Measurements from ENCODE around the gene NACC1. TPM values are rescaled to one million over a fixed set of nuclear protein-coding genes. Genes with fewer than 3 reads are reported as not detected.
A peak's percentile ranks its signal among the peaks of the same experiment; 100 is the strongest.

NACC1 gene
- total and polyA plus RNA-seq, 3 experiments from 2014 or later: 3.9 to 111 (median 89.9) TPM

DNA sequence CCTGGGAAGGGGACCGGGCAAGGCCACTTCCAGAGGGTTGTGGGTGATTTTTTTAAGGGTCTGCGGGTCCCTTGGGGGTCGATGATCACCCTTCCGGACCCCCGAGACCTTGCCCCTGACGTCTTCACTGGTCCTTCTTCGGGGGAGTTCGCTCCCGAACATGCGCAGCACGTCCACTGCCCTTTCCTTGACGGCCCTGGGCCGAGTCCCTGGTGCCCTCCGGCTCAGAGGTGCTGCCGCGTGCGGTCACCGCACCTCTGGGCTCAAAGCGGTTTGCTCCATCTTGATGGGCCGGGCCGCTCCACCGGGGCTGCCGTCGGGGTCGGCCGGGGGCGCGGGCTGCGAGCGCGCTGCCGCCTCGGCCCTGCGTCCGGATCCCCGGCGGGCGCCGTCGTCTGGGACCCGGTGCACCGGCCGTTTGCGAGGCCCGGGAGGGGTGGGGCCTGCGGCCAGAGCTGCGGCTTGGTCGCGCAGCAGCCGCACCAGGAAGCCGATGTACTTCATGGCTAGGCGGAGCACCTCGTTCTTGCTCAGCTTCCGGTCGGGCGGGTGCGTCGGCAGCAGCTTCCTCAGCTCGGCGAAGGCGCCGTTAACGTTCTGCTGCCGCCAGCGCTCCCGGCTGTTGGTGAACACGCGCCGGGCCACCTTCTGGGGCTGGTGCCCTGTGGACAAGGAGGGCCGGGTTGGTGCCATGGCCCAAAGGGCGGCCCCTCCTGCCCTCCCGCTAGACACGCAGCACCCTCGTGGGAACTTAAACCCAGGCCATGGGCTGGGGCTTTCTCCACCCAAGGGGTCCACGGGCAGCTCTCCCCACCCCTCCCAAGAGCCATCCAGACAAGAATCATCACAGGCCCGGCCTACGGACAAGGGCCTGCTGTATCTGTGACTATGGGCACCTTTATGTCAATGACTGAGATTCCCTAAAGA, 18.7 kb upstream of the NACC1 start:
- Mint-ChIP-seq H3K27ac (peak overlapping the region; percentile 86 to 100 (median 96)), H3K36me3 (peaks cover 0 to 3% (median 0%) of the 10 kb centered on the region in 3 donors), H3K27me3 (peaks cover 23 to 28% of the 10 kb centered on the region in 2 donors), H3K4me3 (peak overlapping the region; percentile 66 to 85 (median 81)), H3K4me1 (peaks cover 46 to 78% (median 51%) of the 10 kb centered on the region in 3 donors), H3K9me3 (peaks cover 0 to 4% (median 0%) of the 10 kb centered on the region in 5 donors)
- H3K4me3 ChIP-seq (ENCODE audit: low read length): peak overlapping the region; percentile 60
- CTCF ChIA-PET: interaction anchor here (0.9 to 2.1 kb wide), 5 partner anchors 8 to 134 kb away, joined by 3 to 10 read pairs (median 7); no protein-coding TSS in a partner anchor
- H3K27me3 ChIP-seq (ENCODE audit: insufficient read depth, low read length, poor library complexity, severe bottlenecking): peaks cover 17% of the 10 kb centered on the region
- H3K36me3 ChIP-seq (ENCODE audit: insufficient read depth, low read length): no peaks in the 10 kb centered on the region
- H3K4me1 ChIP-seq (ENCODE audit: insufficient read depth, low read length): peaks cover 81% of the 10 kb centered on the region
- peak; percentile 73 to 88 (median 80) for DNase-seq
- peak overlapping the region; percentile 82 for H3K27ac ChIP-seq (ENCODE audit: low read depth, low read length)
- H3K9me3 ChIP-seq (ENCODE audit: low read length): no peaks in the 10 kb centered on the region
- POLR2A ChIA-PET: interaction anchor here (1.0 to 1.7 kb wide), 10 partner anchors 18 to 307 kb away, joined by 3 to 10 read pairs (median 4); partner anchors contain the start of genes IER2, NACC1, STX10 and TRMT1

DNA sequence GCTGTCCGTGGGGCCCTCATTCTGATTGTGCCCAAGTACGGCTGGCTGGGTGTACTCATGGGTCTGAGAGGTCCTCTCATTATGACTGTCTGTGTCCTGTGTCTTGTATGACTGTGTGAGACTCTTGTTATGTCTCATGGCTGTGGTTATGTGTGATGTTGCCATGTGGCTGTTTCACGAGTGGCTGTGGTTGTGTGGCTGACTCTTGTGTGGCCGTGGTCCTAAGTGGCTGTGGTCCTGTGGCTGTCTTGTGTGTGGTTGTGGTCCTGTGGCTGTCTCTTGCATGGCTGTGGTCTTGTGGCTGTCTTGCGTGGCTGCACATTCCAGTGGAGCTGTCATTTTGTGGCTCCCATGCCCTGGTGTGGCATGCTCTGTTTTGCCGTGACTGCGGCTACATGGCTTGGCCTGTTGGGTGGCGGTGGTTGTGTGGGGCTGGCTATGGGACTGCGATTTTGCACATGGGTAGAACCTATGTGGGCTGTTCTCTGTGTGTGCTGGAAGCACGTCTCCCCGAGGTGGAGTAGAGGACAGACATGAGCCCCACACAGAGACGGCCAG, 18.0 kb upstream of the NACC1 start:
- H3K36me3 Mint-ChIP-seq: peaks cover 0 to 6% (median 0%) of the 10 kb centered on the region in 3 donors
- peaks cover 0 to 4% (median 0%) of the 10 kb centered on the region in 5 donors for H3K9me3 Mint-ChIP-seq
- H3K27me3 ChIP-seq (ENCODE audit: insufficient read depth, low read length, poor library complexity, severe bottlenecking): peaks cover 17% of the 10 kb centered on the region
- H3K4me3 Mint-ChIP-seq: peak overlapping the region; percentile 64 to 82 (median 75)
- H3K4me3 ChIP-seq (ENCODE audit: low read length): peak overlapping the region; percentile 55
- ChIA-PET POLR2A (interaction anchor here (1.0 to 1.7 kb wide), 10 partner anchors 17 to 308 kb away, joined by 3 to 10 read pairs (median 4); partner anchors contain the start of genes IER2, NACC1, STX10 and TRMT1), CTCF (interaction anchor here (1.1 to 2.2 kb wide), 6 partner anchors 9 to 215 kb away, joined by 3 to 10 read pairs (median 6); partner anchors contain the start of gene NACC1)
- peak; percentile 43 to 86 (median 60) for DNase-seq
- peaks cover 46 to 82% (median 51%) of the 10 kb centered on the region in 3 donors for H3K4me1 Mint-ChIP-seq
- peak overlapping the region; percentile 86 to 100 (median 96) for H3K27ac Mint-ChIP-seq
- H3K9me3 ChIP-seq (ENCODE audit: low read length): no peaks in the 10 kb centered on the region
- no peaks in the 10 kb centered on the region for H3K36me3 ChIP-seq (ENCODE audit: insufficient read depth, low read length)
- peak overlapping the region; percentile 82 for H3K27ac ChIP-seq (ENCODE audit: low read depth, low read length)
- peaks cover 20 to 24% of the 10 kb centered on the region in 2 donors for H3K27me3 Mint-ChIP-seq
- peaks cover 82% of the 10 kb centered on the region for H3K4me1 ChIP-seq (ENCODE audit: insufficient read depth, low read length)

DNA sequence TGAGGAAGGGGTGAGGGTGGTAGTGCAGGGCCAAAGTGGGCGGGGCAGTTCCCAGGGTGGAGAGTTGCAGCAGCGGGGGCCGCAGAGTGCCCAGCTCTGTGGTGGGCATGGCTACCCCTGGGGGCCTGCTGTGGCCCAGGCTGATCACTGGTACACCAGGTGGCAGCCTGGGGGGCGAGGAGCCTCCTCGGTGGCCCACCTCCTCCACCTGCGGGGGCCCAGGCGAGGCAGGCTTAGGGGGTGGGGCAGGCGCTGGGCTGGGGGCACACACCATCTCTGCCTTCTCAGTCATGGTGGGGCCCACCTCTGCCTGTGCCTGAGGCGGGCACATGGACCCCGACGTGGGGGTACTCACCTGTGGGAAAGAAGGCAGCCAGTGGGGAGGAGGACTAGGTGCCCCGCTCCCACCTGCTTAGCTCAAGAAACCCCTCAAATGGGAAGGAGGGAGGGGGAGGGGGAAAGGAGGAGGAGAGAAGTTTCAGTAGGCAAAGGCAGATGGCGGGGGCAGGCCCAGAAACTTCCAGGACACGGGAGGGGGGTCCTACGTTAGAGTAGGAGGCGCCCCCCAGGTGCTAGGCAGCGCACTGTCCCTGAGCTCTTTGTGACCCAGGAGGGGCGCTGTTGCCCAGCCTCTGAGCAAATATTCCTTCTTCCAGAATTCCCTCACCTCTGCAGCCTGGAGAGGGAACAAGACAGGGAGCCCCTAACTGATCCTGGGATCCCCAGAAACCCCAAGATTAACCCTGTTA, 17.0 kb upstream of the NACC1 start:
- Mint-ChIP-seq H3K4me3 (peak overlapping the region; percentile 57 to 88 (median 78)), H3K4me1 (peaks cover 43 to 80% (median 48%) of the 10 kb centered on the region in 3 donors), H3K36me3 (peaks cover 0 to 6% (median 0%) of the 10 kb centered on the region in 3 donors), H3K9me3 (peaks cover 0 to 4% (median 0%) of the 10 kb centered on the region in 5 donors), H3K27ac (peak overlapping the region in 6 of 8 donors; percentile 37 to 96 (median 73)), H3K27me3 (peaks cover 19 to 20% of the 10 kb centered on the region in 2 donors)
- Histone ChIP-seq H3K27ac (ENCODE audit: low read depth, low read length) (peak overlapping the region; percentile 88), H3K27me3 (ENCODE audit: insufficient read depth, low read length, poor library complexity, severe bottlenecking) (peaks cover 14% of the 10 kb centered on the region), H3K36me3 (ENCODE audit: insufficient read depth, low read length) (no peaks in the 10 kb centered on the region), H3K4me3 (ENCODE audit: low read length) (peak overlapping the region; percentile 70), H3K9me3 (ENCODE audit: low read length) (no peaks in the 10 kb centered on the region), H3K4me1 (ENCODE audit: insufficient read depth, low read length) (peaks cover 75% of the 10 kb centered on the region)
- CTCF ChIA-PET: interaction anchor here (1.1 to 2.2 kb wide), 5 partner anchors 12 to 216 kb away, joined by 3 to 10 read pairs (median 5); partner anchors contain the start of gene NACC1
- POLR2A ChIA-PET: interaction anchor here (1.0 to 1.7 kb wide), 3 partner anchors 16 to 216 kb away, joined by 3 to 10 read pairs (median 4); partner anchors contain the start of genes NACC1 and TRMT1
- DNase-seq: no peak

- ChIA-PET POLR2A (no interaction called here), CTCF (interaction anchor here (1.1 to 2.2 kb wide), 3 partner anchors 11 to 217 kb away, joined by 3 to 5 read pairs (median 3); partner anchors contain the start of gene NACC1)
- peaks cover 0 to 4% (median 0%) of the 10 kb centered on the region in 5 donors for H3K9me3 Mint-ChIP-seq
- no peaks in the 10 kb centered on the region for H3K36me3 ChIP-seq (ENCODE audit: insufficient read depth, low read length)
- H3K27me3 Mint-ChIP-seq: peaks cover 14 to 15% of the 10 kb centered on the region in 2 donors
- H3K4me3 ChIP-seq (ENCODE audit: low read length): peak overlapping the region; percentile 70
- peak overlapping the region; percentile 57 to 88 (median 77) for H3K4me3 Mint-ChIP-seq
- H3K36me3 Mint-ChIP-seq: peaks cover 0 to 6% (median 0%) of the 10 kb centered on the region in 3 donors
- no peak for DNase-seq
- peaks cover 40 to 73% (median 44%) of the 10 kb centered on the region in 3 donors for H3K4me1 Mint-ChIP-seq
- peaks cover 6% of the 10 kb centered on the region for H3K27me3 ChIP-seq (ENCODE audit: insufficient read depth, low read length, poor library complexity, severe bottlenecking)
- H3K27ac ChIP-seq (ENCODE audit: low read depth, low read length): peak overlapping the region; percentile 88
- peak overlapping the region in 7 of 8 donors; percentile 22 to 86 (median 43) for H3K27ac Mint-ChIP-seq
- H3K9me3 ChIP-seq (ENCODE audit: low read length): no peaks in the 10 kb centered on the region
- peaks cover 67% of the 10 kb centered on the region for H3K4me1 ChIP-seq (ENCODE audit: insufficient read depth, low read length)
Observed at GRCh38 chr19:13101590-13102415, 16.3 kb upstream of the NACC1 start.

DNA sequence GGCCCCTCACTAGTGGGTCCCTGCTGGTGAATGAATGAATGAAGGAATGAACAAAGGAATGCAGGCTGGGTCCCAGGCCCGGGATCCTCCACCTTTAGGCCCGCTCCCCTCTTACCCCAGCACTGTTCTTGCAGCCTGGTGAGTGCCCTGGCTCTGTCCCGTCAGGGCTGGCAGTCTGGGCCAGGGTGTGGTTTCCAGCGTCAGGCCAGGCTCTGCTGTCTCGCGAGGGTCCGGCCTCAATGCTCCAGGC, 15.7 kb upstream of the NACC1 start:
- peaks cover under 1% of the 10 kb centered on the region for H3K27me3 ChIP-seq (ENCODE audit: insufficient read depth, low read length, poor library complexity, severe bottlenecking)
- ChIA-PET POLR2A (no interaction called here), CTCF (interaction anchor here (2.2 kb wide), 1 partner anchor 16 kb away, joined by 5 read pairs; the partner anchor contains the start of gene NACC1)
- peaks cover 64% of the 10 kb centered on the region for H3K4me1 ChIP-seq (ENCODE audit: insufficient read depth, low read length)
- peaks cover 0 to 4% (median 0%) of the 10 kb centered on the region in 5 donors for H3K9me3 Mint-ChIP-seq
- H3K27ac Mint-ChIP-seq: peak overlapping the region in 6 of 8 donors; percentile 22 to 66 (median 41)
- peak overlapping the region; percentile 57 to 83 (median 77) for H3K4me3 Mint-ChIP-seq
- H3K9me3 ChIP-seq (ENCODE audit: low read length): no peaks in the 10 kb centered on the region
- no peaks in the 10 kb centered on the region for H3K36me3 ChIP-seq (ENCODE audit: insufficient read depth, low read length)
- no peak for DNase-seq
- peaks cover 36 to 68% (median 39%) of the 10 kb centered on the region in 3 donors for H3K4me1 Mint-ChIP-seq
- H3K27me3 Mint-ChIP-seq: peaks cover 10% of the 10 kb centered on the region in 2 donors
- peak overlapping the region; percentile 88 for H3K27ac ChIP-seq (ENCODE audit: low read depth, low read length)
- H3K36me3 Mint-ChIP-seq: peaks cover 0 to 8% (median 0%) of the 10 kb centered on the region in 3 donors
- H3K4me3 ChIP-seq (ENCODE audit: low read length): peak overlapping the region; percentile 70

GRCh38 chr19:13102666-13103580, 15.1 kb upstream of the NACC1 start, which contains the start of gene LYL1:
Gene LYL1 (minus strand): TSS chr19:13102858. CDS start chr19:13101171, 1,687 bp downstream.
- H3K27me3 ChIP-seq (ENCODE audit: insufficient read depth, low read length, poor library complexity, severe bottlenecking): no peaks in the 10 kb centered on the region
- H3K4me1 ChIP-seq (ENCODE audit: insufficient read depth, low read length): peaks cover 64% of the 10 kb centered on the region
- no peaks in the 10 kb centered on the region for H3K36me3 ChIP-seq (ENCODE audit: insufficient read depth, low read length)
- Mint-ChIP-seq H3K27ac (peak within 1 kb of the TSS; percentile 37 to 86 (median 55)), H3K4me1 (peaks cover 36 to 65% (median 39%) of the 10 kb centered on the region in 3 donors), H3K9me3 (peaks cover 0 to 4% (median 0%) of the 10 kb centered on the region in 5 donors), H3K27me3 (peaks cover 7 to 10% of the 10 kb centered on the region in 2 donors), H3K4me3 (peak within 1 kb of the TSS; percentile 68 to 92 (median 78)), H3K36me3 (peaks cover 0 to 11% (median 0%) of the 10 kb centered on the region in 3 donors)
- H3K9me3 ChIP-seq (ENCODE audit: low read length): no peaks in the 10 kb centered on the region
- DNase-seq: peak in 1 of 5 donors; percentile 41
- H3K27ac ChIP-seq (ENCODE audit: low read depth, low read length): peak within 1 kb of the TSS; percentile 88
- peak within 1 kb of the TSS; percentile 70 for H3K4me3 ChIP-seq (ENCODE audit: low read length)
- ChIA-PET POLR2A (no interaction called here), CTCF (interaction anchor here (2.3 to 2.6 kb wide), 4 partner anchors 12 to 126 kb away, joined by 8 to 22 read pairs (median 8); partner anchors contain the start of genes NACC1 and TRMT1)
